AG09309 (cell line): ENCODE results near the gene SUMO1.
A peak's percentile ranks its signal among the peaks of the same experiment; 100 is the strongest.
"Not testable (repeated sequence)": the region's sequence is repeated elsewhere in the genome, so short reads cannot be mapped to it uniquely, and the experiment has no call there.

Source experiments
- DNase-seq: peaks from one replicate; pipeline ENCODE4 v3.0.0-alpha.2; 2010; ENCODE audit warnings: low read depth
- H3K4me3 ChIP-seq: 2 replicates; pipeline ENCODE4 v1.5.1; 2011; ENCODE audit warnings: mild to moderate bottlenecking, low read depth, low read length, moderate library complexity; ENCODE audit not compliant: control insufficient read depth
- CTCF ChIP-seq: IDR thresholded peaks from 2 replicates; pipeline ENCODE4 v1.5.1; 2011; ENCODE audit warnings: mild to moderate bottlenecking, low read depth, low read length, inconsistent platforms; ENCODE audit not compliant: insufficient read depth, control insufficient read depth; ENCODE audit errors: missing control alignments

The SUMO1 gene

GRCh38 chr2:202269585-202269984 lies 31.2 kb upstream of the SUMO1 start:
- no peak overlapping the region for H3K4me3 ChIP-seq
- no peak for TF ChIP-seq CTCF
- DNase-seq = no peak

- no peak for TF ChIP-seq CTCF
- peak overlapping the region; percentile 68 for H3K4me3 ChIP-seq
- no peak for DNase-seq
These were observed 29.1 kb upstream of the SUMO1 start for GRCh38 chr2:202267495-202267894.

GRCh38 chr2:202265467-202266277 lies 27.3 kb upstream of the SUMO1 start, which contains the start of gene NOP58:
Gene NOP58 (plus strand): TSS chr2:202265763. CDS start chr2:202265942, 179 bp downstream.
- peak; percentile 74 for DNase-seq
- TF ChIP-seq CTCF = no peak
- H3K4me3 ChIP-seq = peak within 1 kb of the TSS; percentile 68

GRCh38 chr2:202261531-202261930 lies 23.1 kb upstream of the SUMO1 start:
- no peak overlapping the region for H3K4me3 ChIP-seq
- TF ChIP-seq CTCF = no peak
- peak; percentile 50 for DNase-seq

- no peak overlapping the region for H3K4me3 ChIP-seq
- no peak for DNase-seq
- TF ChIP-seq CTCF = no peak
These were observed 13.1 kb upstream of the SUMO1 start for GRCh38 chr2:202251494-202251893.

GRCh38 chr2:202249521-202250253 lies 11.3 kb upstream of the SUMO1 start:
- H3K4me3 ChIP-seq = no peak overlapping the region
- no peak for DNase-seq
- no peak for TF ChIP-seq CTCF

- not testable (repeated sequence) for H3K4me3 ChIP-seq, DNase-seq
These were observed 9.3 kb upstream of the SUMO1 start for GRCh38 chr2:202247710-202248109.
